ENCODE results near the gene ABL1.
"Not testable (repeated sequence)": the region's sequence is repeated elsewhere in the genome, so short reads cannot be mapped to it uniquely, and the experiment has no call there.

ABL1 gene

DNA sequence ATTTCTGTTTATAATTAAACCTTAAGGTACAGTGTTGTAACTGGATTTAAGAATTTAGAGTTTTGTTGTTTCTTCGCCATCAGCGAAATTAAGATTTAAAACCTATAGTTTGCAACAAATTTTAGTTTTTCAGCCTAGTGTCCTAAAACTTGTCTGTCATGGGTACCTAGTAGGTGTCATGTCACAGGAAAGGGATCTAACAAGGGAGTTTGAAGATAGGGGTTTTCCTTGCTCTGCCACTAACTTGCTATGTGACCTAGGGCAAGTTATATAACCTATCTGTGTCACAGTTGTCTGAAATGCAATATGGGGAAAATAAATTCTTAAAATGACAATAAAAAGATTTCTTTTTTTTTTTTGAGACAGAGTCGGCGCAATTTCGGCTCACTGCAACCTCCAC lies 9.2 kb upstream of the ABL1 start:
- no peak for DNase-seq

DNA sequence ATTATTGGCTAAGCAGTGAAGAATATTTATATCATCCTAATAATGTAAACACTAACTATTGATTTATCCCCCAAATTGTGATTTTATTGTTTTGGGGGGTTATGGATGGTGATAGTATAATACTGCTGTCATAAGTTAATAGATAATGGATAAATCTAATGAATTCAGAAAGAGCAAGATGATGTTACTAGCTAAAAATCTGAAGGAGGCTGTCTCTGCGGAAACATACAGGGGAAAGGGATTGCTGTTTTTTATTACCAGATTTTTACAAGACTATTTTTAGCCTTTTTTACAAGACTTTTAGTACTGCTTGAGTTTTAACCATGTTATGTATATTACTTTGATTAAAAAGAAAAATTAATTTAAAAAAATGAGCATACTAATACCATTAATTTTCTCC lies 5.3 kb upstream of the ABL1 start:
- DNase-seq, result no peak

DNA sequence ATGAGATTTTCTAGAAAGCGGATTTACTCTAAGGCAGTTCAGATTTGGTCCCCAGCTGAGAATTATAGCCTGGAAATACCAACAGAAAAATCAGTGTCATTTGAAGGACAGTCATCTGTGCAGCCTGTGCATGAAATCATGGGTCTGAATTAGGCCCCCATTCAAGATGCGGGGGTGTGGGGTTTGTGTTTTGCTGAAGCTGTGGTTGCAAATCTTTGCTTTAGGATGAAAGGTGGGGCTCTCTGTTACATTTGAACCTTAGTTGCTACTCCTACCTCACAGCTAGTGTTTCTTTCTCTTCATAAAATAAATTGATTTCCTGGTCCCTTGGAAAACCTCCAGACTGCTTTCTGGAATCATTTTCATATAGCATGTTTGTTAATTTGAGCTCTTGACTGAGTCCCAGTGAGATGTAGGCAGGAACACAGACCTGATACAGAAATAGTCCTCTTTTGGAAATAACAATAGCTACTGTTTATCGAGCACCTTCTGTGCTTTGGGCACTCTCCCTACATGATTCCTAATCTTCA lies 4.8 kb upstream of the ABL1 start:
- no peak for DNase-seq

- DNase-seq, result no peak
Measured at GRCh38 chr9:130831077-130831476, 4.0 kb upstream of the ABL1 start.

DNA sequence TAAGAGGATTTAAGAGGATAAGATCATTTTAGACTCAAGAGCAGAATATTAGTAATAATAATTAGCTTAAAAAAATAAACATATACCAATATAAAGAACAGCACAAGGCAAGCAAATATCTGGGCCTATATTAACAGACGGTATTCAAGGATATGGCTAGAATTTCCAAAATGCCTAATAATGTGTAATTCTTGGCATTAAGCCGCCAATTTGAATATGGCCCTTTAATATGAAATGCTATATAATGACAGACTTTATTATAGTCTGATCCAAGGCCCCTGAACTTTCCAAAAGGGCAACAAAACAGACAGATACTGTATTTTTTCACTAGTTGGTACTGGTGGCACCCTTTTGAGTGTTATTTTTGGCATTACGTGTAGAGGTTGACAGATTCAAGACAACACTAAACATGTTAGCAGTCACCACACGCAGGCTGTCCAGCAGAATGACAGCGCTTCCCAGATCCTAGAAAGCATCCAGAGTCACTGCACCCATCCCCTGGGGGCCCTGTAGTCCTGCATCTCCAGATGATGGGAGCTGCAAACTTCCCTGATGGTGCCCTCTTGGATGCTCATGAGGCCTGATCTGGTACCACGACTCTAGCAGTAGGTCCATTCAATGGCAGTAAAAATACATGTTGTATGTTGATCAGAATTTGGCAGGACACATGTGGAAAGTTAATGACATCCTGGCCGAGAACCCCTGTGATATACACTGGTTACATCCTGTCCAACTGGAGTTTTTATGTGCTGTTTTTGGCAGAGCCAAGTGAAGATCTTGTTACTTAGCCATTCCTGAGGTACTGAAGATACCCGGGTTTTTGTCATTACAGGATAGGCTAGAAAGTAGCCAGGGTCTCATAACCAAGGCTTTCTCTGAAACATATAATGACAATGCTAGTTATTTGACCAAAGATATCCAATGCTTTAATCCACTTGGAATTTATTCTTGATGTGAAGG lies 1.7 kb upstream of the ABL1 start:
- DNase-seq, result no peak

DNA sequence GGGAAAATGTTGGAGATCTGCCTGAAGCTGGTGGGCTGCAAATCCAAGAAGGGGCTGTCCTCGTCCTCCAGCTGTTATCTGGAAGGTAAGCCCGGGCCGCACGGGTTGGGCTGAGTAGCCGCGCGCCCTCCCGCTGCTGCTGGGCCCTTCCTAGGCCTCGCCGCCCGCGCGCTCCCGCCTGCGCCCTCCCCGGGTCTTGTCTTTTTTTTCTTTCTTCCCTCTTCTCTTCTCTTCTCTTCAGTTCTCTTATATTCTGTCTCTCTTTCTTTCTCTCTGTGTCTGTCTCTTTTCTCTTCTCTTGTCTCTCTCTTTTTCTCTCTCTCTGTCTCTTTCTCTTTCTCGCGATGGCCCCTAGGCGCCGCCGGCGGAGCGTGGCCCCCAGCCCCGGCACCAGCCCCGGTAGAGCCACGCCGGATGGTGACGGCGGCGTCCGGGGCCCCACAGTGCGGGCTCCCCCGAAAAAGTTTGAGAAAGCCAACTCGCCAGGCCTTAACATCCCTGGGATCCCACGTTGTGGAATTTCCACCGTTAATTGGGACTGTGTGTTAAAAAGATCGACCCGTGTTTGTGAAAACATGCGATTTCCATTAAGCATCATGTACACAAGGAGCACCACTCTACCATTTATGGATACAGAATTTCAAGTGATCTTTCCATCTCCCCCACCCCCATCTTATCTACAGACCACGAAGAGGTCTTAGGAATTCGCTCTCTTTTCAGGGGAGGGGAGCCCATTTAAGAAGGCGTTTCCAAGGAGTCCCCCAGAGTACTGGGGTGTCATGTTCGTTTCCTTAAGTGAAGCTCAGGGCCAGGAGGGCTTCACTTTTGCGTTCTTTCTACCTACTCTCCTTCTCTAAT lies 616 bp downstream of the ABL1 start:
- DNase-seq, result peak in 1 of 2 donors; percentile 14

DNA sequence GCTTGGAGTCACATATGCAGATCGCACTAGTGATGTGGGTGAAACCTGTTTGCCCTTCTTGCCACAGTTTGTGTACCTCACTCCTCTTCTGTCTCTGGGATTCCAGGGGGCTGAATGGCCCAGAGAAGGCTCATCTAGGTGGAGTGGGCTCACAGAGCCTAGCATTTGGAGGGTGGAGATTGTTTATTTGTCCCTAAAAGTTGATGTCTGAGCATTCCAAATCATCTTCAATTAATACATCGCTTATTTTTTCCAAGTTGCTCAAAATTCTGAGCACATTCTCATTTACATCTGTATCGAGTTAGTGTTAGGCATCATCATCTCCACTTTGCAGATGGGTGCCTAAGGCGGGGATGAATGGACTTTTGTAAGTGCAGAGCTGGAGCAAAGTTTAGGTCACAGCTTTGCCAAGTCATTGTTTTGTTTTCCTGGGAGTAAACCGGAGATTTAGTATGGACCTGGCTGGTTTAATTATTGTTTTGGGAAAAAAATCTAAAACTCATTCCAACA lies 2.0 kb downstream of the ABL1 start:
- DNase-seq, result no peak

- no peak for DNase-seq
Measured at GRCh38 chr9:130837643-130838042, 2.6 kb downstream of the ABL1 start.

GRCh38 chr9:130839132-130840111 lies 4.4 kb downstream of the ABL1 start:
- no peak for DNase-seq

GRCh38 chr9:130842545-130842944 lies 7.5 kb downstream of the ABL1 start:
- DNase-seq, result no peak

- DNase-seq, result no peak
Measured at GRCh38 chr9:130843049-130843908, 8.2 kb downstream of the ABL1 start.

DNA sequence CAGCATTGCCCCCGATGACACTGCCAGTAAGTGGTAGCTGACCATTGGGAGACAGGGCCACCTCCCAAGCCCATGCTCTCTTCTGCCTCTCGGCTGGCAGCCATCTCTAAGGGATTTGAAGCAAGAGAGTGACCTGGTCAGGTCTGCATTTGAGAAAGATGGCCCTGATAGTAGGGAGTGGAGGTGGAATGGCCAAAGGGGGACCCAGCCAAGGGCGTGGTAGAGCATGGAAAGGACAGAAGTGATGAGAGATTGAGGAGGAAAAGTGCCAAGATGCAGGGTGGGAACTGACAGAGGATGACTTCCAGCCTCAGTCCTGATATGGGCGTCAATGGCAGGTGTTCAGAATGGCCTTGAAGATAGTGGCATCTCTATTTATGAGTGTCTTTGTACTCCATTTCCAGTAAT lies 9.0 kb downstream of the ABL1 start:
- DNase-seq, result no peak

- no peak for DNase-seq
Measured at GRCh38 chr9:130845254-130845653, 10.2 kb downstream of the ABL1 start.

DNA sequence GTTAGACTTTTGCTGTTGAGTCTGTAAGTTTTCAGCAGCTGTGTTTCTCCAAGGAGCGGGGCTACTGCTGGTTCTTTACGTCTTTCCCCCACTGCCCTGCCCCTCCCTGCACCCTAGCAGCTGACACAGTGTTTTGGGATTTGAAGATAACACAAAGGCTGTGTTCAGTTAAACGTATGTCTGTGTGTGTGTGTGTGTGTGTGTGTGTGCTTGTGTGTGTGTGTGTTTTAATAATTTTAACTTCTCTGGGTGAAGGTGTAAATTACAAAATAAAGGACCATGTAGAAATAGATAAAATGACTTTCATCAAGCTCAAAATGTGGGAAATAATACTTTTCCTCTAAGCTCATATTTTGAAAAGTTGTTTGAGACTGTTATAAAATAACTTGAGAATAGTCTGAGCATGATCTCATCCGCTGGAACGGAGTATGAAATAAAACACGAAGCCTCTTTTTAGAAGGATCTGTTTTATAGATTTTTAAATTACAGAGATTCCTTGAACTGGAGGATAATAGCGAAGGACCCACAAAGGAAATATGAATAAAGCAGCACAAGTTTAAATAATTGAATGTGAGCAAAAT lies 10.9 kb downstream of the ABL1 start:
- DNase-seq, result no peak

- DNase-seq, result no peak
Measured at GRCh38 chr9:130846487-130847305, 11.6 kb downstream of the ABL1 start.

DNA sequence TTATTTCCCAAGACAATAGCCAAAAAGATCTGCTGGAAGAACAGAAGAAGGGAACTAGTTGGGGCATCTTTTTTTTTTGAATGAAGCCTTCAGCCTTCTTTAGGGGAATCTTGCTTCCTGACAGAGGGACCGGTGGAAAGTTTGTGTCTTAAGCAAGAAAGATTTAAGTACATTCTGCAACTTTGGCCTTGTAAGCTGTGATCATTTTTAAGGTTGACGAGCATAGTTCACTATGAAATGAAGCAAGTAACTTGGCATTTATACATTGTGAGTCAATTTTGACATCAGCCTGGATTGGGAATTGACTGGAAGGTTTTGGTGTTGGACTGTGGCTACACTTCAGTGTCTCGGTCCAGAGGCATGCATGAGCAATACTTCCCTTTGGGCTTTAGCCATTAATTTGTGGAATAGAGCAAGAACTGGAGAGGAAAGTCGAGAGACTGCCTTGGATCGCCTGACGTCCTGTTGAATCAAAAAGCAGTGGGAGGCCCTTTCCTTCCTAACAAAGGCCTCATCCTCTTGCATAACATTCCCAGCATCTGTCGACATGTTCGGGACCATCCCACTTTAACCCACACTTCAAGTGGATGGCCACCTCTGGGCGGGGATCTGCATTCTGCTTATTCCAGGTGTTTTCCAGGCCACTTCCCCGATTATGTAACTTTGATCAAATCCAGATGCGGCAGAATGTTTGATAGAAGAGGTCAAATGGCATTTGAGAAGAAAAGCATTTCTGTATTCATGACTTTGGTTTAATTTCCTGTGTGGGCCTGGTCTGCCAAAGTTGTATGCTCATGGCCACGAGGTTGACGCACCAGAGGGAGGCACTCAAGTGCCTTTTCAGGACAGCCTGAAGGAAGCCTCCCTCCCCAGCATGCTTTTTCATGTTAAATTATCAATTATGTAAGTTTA lies 12.5 kb downstream of the ABL1 start:
- no peak for DNase-seq

DNA sequence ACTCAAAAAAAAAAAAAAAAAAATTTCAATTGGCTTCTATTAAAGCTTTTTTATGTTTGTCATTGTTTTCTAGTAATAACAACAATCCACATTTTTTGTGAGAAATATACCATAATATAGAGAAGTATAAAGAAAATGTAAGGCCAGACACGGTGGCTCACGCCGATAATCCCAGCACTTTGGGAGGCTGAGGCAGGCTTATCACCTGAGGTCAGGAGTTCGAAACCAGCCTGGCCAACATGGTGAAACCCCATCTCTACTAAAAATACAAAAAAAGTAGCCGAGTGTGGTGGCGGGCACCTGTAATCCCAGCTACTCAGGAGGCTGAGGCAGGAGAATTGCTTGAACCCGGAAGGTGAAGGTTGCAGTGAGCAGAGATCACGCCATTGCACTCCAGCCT lies 13.5 kb downstream of the ABL1 start:
- DNase-seq, result not testable (repeated sequence)

DNA sequence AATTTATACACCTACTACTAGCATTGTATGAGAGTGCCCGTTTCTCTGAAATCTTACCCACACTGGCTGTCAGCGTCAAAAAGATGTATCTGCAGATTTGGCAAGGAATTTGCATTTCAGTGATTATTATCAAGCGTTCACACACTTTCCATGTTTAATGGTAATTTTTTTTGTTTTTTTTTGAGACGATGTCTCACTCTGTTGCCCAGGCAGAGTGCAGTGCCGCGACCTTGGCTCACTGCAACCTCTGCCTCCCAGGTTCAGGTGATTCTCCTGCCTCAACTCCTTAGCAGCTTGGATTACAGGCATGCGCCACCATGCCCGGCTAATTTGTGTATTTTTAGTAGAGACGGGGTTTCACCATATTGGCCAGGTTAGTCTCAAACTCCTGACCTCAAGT lies 14.3 kb downstream of the ABL1 start:
- no peak for DNase-seq

DNA sequence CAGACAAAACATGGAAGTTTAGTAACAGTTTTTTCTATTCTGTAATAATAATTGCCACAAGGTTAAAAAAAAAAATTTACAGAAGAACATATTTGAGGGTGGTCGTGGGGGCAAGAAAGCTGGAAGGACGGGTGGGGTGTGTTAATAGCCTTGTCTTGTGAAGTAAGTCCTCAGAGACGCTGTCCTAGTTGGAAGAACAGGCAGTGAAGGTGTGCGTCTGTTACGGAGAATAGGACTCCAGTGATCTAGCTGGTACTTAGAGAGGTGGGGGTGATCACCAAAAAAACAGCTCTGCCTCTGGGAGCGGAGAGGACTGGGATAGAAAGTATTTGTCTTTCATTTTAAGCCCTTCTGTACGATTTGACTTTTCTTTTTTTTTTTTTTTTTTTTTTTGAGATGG lies 17.7 kb downstream of the ABL1 start:
- DNase-seq, result no peak
